ENCODE data around the gene EFEMP2. TPM values are rescaled to one million over a fixed set of nuclear protein-coding genes. Genes with fewer than 3 reads are reported as not detected.

Gene EFEMP2
- 71.1 and 101 TPM in 2 replicates for total RNA-seq

GRCh38 chr11:65872586-65873317 is at the start of gene EFEMP2:
Gene EFEMP2, minus strand, starts transcription at chr11:65872800. Its CDS starts 446 bp downstream, at chr11:65872354.

GRCh38 chr11:65919141-65919572 is 46.6 kb upstream of the EFEMP2 start, which contains the start of gene DRAP1:
Gene DRAP1, plus strand, starts transcription at chr11:65919426. Its CDS starts 76 bp downstream, at chr11:65919502.

GRCh38 chr11:65918211-65919140 is 45.9 kb upstream of the EFEMP2 start, which contains the start of gene C11orf68:
Gene C11orf68, minus strand, starts transcription at chr11:65919062. Its CDS starts 31 bp downstream, at chr11:65919031.

GRCh38 chr11:65900125-65900898 is 27.7 kb upstream of the EFEMP2 start, which contains the start of gene FOSL1:
Gene FOSL1, minus strand, starts transcription at chr11:65900388. Its CDS starts 49 bp downstream, at chr11:65900339.

DNA sequence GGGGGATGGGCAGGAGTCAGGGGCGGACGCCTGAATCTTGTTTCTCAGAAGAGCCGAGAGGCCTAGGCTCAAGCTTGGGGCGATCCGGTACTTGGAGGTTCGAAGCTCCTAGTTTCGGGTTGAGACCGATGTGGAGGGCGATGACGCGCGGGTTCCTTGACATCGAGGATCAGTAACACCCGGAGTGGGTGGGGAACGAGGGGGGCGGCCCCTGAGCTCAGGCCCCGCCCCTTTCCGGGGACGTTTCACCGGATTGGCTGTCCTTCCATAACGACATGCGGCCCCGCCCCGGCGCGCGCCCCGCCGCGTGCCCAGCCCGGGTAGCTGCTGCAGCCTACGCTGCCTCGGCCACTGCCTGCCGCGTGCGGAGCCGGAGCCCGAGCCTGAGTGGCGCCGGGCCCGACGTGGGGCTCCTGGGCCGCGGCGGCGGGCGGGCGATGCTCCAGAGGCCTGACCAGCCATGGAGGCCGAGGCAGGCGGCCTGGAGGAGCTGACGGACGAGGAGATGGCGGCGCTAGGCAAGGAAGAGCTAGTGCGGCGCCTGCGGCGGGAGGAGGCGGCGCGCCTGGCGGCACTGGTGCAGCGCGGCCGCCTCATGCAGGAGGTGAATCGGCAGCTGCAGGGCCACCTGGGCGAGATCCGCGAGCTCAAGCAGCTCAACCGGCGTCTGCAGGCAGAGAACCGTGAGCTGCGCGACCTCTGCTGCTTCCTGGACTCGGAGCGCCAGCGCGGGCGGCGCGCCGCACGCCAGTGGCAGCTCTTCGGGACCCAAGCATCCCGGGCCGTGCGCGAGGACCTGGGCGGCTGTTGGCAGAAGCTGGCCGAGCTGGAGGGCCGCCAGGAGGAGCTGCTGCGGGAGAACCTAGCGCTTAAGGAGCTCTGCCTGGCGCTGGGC is 18.0 kb upstream of the EFEMP2 start, which contains the start of gene CCDC85B:
TSS of gene CCDC85B (plus strand) at position 350 of the 895 bp plus-strand sequence. CDS start at position 461, 111 bp downstream.

GRCh38 chr11:65888163-65888814 is 15.7 kb upstream of the EFEMP2 start, which contains the start of gene FIBP:
Gene FIBP, minus strand, starts transcription at chr11:65888471. Its CDS starts 53 bp downstream, at chr11:65888418.

GRCh38 chr11:65879617-65880016 is 7.0 kb upstream of the EFEMP2 start, which contains the start of gene CTSW:
Gene CTSW, plus strand, starts transcription at chr11:65879837. Its CDS starts 18 bp downstream, at chr11:65879855.

DNA sequence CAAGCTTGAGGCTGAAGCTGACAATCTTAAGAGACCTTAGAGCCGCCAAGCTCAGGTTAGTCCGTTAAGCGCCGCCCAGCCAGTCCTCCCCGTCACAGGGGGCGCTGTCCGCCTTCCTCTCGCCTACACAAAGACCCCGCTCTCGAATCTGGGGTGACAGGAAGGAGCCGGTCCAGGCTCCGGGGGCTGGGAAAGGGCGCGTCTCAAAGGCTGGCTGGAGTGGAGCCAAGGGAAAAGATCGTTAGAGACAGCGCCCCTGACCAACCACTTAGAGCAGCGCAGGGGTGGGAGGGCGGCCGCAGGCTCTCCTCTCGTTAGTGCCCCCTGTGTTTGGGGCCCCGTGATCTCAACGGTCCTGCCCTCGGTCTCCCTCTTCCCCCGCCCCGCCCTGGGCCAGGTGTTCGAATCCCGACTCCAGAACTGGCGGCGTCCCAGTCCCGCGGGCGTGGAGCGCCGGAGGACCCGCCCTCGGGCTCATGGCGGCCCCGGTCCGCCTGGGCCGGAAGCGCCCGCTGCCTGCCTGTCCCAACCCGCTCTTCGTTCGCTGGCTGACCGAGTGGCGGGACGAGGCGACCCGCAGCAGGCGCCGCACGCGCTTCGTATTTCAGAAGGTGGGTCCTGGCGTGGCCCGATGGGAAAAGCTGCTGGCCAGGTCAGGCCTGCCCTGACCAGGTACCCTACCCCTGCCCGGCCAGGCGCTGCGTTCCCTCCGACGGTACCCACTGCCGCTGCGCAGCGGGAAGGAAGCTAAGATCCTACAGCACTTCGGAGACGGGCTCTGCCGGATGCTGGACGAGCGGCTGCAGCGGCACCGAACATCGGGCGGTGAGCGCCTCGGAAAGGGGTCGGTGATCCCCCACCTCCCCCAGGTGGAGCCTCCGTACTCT is 12.1 kb downstream of the EFEMP2 start, which contains the start of gene MUS81:
TSS of gene MUS81 (plus strand) at position 156 of the 887 bp plus-strand sequence. CDS start at position 477, 321 bp downstream.

GRCh38 chr11:65857853-65858680 is 14.5 kb downstream of the EFEMP2 start, which contains the start of gene CFL1:
Gene CFL1, minus strand, starts transcription at chr11:65858180. Its CDS starts 81 bp downstream, at chr11:65858099.

GRCh38 chr11:65833297-65834030 is 39.1 kb downstream of the EFEMP2 start, which contains the start of gene SNX32:
Gene SNX32, plus strand, starts transcription at chr11:65833963. Its CDS starts 103 bp downstream, at chr11:65834066.

Other genes with a start within 250 kb of the EFEMP2 start
- gene SIPA1, start 234.7 kb downstream of the EFEMP2 start, total RNA-seq = 12.5 and 14.5 TPM in 2 replicates
- gene RELA, start 209.9 kb downstream of the EFEMP2 start, total RNA-seq = 13.4 and 17.4 TPM in 2 replicates
- gene KAT5, start 160.5 kb downstream of the EFEMP2 start, total RNA-seq = 39.7 and 64.7 TPM in 2 replicates
- 32.8 and 35.3 TPM in 2 replicates for gene RNASEH2C, start 152.0 kb downstream of the EFEMP2 start, total RNA-seq
- gene AP5B1, start 91.8 kb downstream of the EFEMP2 start, total RNA-seq = 2.6 and 3.3 TPM in 2 replicates
- gene OVOL1, start 85.7 kb downstream of the EFEMP2 start, total RNA-seq = not detected in 2 replicates
- 4.0 and 4.1 TPM in 2 replicates for gene SNX32, start 38.8 kb downstream of the EFEMP2 start, total RNA-seq
- 769 and 930 TPM in 2 replicates for gene CFL1, start 14.6 kb downstream of the EFEMP2 start, total RNA-seq
- gene MUS81, start 12.4 kb downstream of the EFEMP2 start, total RNA-seq = 27.0 and 30.1 TPM in 2 replicates
- gene CTSW, start 7.0 kb upstream of the EFEMP2 start, total RNA-seq = not detected in 2 replicates
- gene FIBP, start 15.7 kb upstream of the EFEMP2 start, total RNA-seq = 186 and 241 TPM in 2 replicates
- gene CCDC85B, start 17.9 kb upstream of the EFEMP2 start, total RNA-seq = 54.1 and 86.5 TPM in 2 replicates
- 1.7 and 3.9 TPM in 2 replicates for gene FOSL1, start 27.6 kb upstream of the EFEMP2 start, total RNA-seq
- 18.6 and 23.2 TPM in 2 replicates for gene C11orf68, start 46.3 kb upstream of the EFEMP2 start, total RNA-seq
- gene DRAP1, start 46.6 kb upstream of the EFEMP2 start, total RNA-seq = 189 and 480 TPM in 2 replicates
- 0.16 TPM in 1 of 2 replicates, not detected in the other for gene TSGA10IP, start 72.7 kb upstream of the EFEMP2 start, total RNA-seq
- 66.4 and 70.3 TPM in 2 replicates for gene SART1, start 88.9 kb upstream of the EFEMP2 start, total RNA-seq
- 20.0 and 27.8 TPM in 2 replicates for gene EIF1AD, start 129.4 kb upstream of the EFEMP2 start, total RNA-seq
- 10.6 and 15.3 TPM in 2 replicates for gene BANF1, start 129.7 kb upstream of the EFEMP2 start, total RNA-seq
- gene CST6, start 139.2 kb upstream of the EFEMP2 start, total RNA-seq = 0.16 and 0.17 TPM in 2 replicates
- gene CATSPER1, start 153.7 kb upstream of the EFEMP2 start, total RNA-seq = under 0.01 TPM in 1 of 2 replicates, not detected in the other
- gene GAL3ST3, start 176.4 kb upstream of the EFEMP2 start, total RNA-seq = under 0.01 TPM in 1 of 2 replicates, not detected in the other
- 101 and 103 TPM in 2 replicates for gene SF3B2, start 179.6 kb upstream of the EFEMP2 start, total RNA-seq
- gene PACS1, start 197.5 kb upstream of the EFEMP2 start, total RNA-seq = 22.5 and 39.4 TPM in 2 replicates